ENCODE measurements around the gene SLC16A8.

GRCh38 chr22:38038426-38038825 is 45.6 kb downstream of the SLC16A8 start:
- TF ChIP-seq EZH2 (IDR thresholded peaks at IDR 0.05; ENCODE audit: borderline replicate concordance, low read length) (no peak), CTCF (IDR thresholded peaks at IDR 0.05; ENCODE audit: low read length) (no peak)

Measured in OCI-LY1 (cell line).